Right cardiac atrium (tissue), 5 donors: ENCODE measurements around the gene ZFTA. TPM values are rescaled to one million over a fixed set of nuclear protein-coding genes. Genes with fewer than 3 reads are reported as not detected.

Experiments used
- ATAC-seq, 2 donors: fragments of 200-7000 bp; cut with Tn5 transposase; one replicate each; pipeline versions ENCODE4 v1.8.0 to v1.9.1; 2020; ENCODE audit warnings: moderate library complexity in 2 of 2, mild to moderate bottlenecking in 1 of 2
- DNase-seq, 3 donors: peaks; one replicate each; pipeline ENCODE4 v3.0.0-alpha.2; 2020
- H3K27ac ChIP-seq: one replicate; pipeline ENCODE4 v1.5.1; 2013; ENCODE audit warnings: mild to moderate bottlenecking, low read length, control low read depth, moderate library complexity
- H3K27me3 ChIP-seq: one replicate; pipeline ENCODE4 v1.6.1; 2013; ENCODE audit not compliant: control insufficient read depth, insufficient read depth
- H3K4me1 ChIP-seq: one replicate; pipeline ENCODE4 v1.6.1; 2013; ENCODE audit warnings: low read length; ENCODE audit not compliant: control insufficient read depth, insufficient read depth
- H3K4me3 ChIP-seq: one replicate; pipeline ENCODE4 v1.5.1; 2013; ENCODE audit warnings: low read length, control low read depth
- H3K9me3 ChIP-seq: one replicate; pipeline ENCODE4 v1.6.1; 2013; ENCODE audit warnings: low read length; ENCODE audit not compliant: control insufficient read depth
- WGBS: extraction: QIAGEN DNeasy Blood & Tissue Kit; methylation state at CpG from one replicate; pipeline ENCODE4 v1.1.7; 2013; 5-methylcytosine and 5-hydroxymethylcytosine counted together
- intact Hi-C, 4 donors: fragments of 100-400 bp; cut with DNase I; formaldehyde crosslinking; loops; one replicate each; pipeline versions ENCODE4 v1.11.0 to v1.14.0; 2022 to 2023
- polyA plus RNA-seq: library from polyadenylated mRNA; stranded (reverse); fragments of 200-250 nt; gene quantifications from one replicate; pipeline ENCODE4 v1.2.3, GENCODE V29; 2013
- total RNA-seq, 4 donors: library from RNA; stranded (reverse); fragmentation: NEBNext Ultra II Directional; extraction: Animal tissue kit (Norgen Biotek cat#: 25700); gene quantifications; one replicate each; pipeline ENCODE4 v1.2.1, GENCODE V29; 2021
- donor health status: healthy with polysubstance abuse.
- donor health status: DM: no; HTN: yes; CAD: no.
- donor health status: DM: no; HTN: no; CAD: no.
- donor health status: DM: no; HTN: yes; CAD: no; lungs with severe emphysema.
- donor health status: DM: yes; HTN: yes; CAD: no.

The ZFTA gene
- total and polyA plus RNA-seq, 5 donors = 7.9 to 17.7 (median 15.1) TPM

DNA sequence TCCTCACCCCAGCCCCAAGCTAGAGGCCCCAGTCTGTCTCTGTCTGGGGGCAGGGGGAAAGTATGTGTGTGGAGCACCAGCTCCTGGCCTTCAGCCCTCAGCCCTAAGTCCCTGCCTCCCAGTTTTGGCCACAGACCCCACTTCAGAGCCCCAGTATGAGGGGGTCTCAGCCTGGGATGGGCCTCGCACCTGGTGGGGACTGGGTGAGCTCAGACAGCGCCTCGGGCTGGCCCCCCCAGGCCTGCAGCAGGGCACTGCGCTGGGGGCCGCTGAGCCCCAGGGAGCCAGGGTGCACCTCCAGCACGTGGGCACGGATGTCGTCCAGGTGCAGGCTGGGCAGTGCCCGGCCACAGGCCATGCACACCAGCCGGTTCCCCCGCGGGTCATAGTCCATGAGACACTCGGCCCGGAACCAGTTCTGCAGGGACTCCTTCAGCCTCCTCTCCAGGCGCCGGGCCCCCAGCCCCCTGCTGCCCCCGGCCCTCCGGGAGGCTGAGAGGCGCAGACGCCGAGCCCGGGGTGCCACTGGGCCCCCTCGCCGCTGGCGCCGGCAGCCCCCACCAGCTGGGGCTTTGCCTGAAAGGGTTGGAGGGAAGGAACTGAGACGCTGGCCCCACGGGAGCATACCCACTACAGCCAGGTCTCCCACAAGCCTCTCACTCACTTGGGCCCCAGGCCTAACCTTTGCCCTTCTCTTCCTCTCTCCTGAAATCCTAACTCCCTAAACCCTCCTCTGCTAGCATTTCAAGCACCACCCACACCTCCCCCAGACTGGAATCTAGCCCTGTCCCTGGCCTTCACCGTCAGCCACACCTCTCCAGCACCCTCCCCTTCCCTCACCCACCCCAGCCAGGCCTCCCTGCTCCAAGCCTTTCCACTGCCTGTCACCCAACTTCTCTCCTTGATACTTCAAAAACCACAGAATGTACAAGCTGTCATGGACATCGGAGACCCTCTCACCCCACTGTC, 3.6 kb downstream of the ZFTA start:
- no peak for ATAC-seq
- Histone ChIP-seq H3K27ac (peak overlapping the region; percentile 12), H3K4me3 (no peak overlapping the region), H3K4me1 (peaks cover 1% of the 10 kb centered on the region), H3K27me3 (no peaks in the 10 kb centered on the region), H3K9me3 (no peaks in the 10 kb centered on the region)
- intact Hi-C loops = loop anchor here in 2 of 4 donors (5.0 to 10.0 kb wide), 3 partner anchors 47 to 182 kb away; partner anchors contain the start of gene SPINDOC (in 1 of the 2)
- DNase-seq = peak; percentile 21 to 71 (median 61)
- WGBS = 80% methylated on average over 30 of the region's 30 CpGs

DNA sequence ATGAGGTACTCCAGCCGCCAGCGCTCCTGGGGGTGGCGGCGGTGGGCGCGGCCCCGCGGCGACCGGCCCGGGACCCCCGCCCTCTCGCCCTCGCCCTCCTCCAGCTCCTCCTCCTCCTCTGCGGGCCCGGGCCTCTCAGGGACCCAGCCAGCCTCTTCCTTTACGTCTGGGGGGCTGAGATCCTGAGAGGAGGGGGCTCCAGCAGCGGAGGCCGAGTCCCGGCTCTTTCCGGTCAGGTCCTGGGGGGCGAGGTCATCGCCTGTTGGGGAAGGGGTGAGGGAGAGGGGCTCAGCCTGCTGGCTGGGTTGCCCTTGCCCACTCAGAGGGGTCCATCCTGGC, 4.3 kb downstream of the ZFTA start:
- H3K9me3 ChIP-seq = no peaks in the 10 kb centered on the region
- H3K4me3 ChIP-seq = no peak overlapping the region
- WGBS = 70% methylated on average over 23 of the region's 23 CpGs
- DNase-seq (peak in 1 of 3 donors; percentile 18), ATAC-seq (no peak)
- H3K27ac ChIP-seq = peak overlapping the region; percentile 12
- intact Hi-C loops = loop anchor here in 1 of 4 donors (10.0 kb wide), 1 partner anchor 180 kb away; no protein-coding TSS in a partner anchor
- peaks cover 1% of the 10 kb centered on the region for H3K4me1 ChIP-seq
- no peaks in the 10 kb centered on the region for H3K27me3 ChIP-seq

DNA sequence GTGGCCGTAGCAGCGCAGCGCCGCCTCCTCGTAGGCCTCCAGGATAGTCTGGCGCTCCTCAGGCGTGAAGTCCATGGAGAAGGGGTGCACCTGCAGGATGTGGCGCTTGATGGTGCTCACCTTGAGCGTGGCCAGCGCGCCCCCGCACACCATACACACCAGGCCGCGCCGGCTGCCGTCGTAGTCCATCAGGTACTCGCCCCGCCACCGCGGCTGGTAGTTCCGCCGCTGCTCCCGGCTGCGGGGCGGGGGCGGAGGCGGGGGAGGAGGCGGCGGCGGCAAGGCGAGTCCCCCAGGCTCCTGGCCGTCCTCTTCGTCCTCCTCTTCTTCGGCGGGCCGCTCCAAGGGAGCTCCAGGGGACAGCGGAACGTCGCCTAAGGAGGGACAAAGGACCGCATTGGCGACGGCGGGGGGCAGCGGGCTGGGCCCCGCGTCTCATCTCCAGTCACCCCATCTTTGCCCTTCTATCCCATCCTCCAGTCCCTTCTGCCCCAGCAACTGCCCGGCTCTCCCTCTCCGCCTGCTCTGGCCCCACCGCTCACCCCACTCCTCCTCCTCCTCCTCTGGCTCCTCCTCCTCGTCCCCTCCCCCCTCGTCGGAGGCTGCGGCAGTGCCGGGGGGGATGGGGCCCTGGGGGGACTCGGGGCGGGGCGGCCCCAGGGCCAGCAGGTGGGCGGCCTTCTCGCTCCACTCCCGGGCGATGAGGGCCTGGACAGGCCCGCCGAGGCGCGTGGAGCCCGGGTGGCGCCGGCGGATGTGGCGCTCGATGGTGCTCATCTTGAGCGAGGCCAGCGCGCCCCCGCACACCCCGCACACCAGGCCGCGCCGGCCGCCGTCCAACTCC, 4.9 kb downstream of the ZFTA start:
- intact Hi-C loops = loop anchor here in 1 of 4 donors (10.0 kb wide), 1 partner anchor 181 kb away; no protein-coding TSS in a partner anchor
- Histone ChIP-seq H3K27ac (peak overlapping the region; percentile 9), H3K9me3 (no peaks in the 10 kb centered on the region), H3K27me3 (no peaks in the 10 kb centered on the region), H3K4me1 (peaks cover 1% of the 10 kb centered on the region), H3K4me3 (peak overlapping the region; percentile 59)
- DNase-seq (peak; percentile 46 to 84 (median 82)), ATAC-seq (peak; percentile 7 to 15)
- 40% methylated on average over 81 of the region's 82 CpGs for WGBS

DNA sequence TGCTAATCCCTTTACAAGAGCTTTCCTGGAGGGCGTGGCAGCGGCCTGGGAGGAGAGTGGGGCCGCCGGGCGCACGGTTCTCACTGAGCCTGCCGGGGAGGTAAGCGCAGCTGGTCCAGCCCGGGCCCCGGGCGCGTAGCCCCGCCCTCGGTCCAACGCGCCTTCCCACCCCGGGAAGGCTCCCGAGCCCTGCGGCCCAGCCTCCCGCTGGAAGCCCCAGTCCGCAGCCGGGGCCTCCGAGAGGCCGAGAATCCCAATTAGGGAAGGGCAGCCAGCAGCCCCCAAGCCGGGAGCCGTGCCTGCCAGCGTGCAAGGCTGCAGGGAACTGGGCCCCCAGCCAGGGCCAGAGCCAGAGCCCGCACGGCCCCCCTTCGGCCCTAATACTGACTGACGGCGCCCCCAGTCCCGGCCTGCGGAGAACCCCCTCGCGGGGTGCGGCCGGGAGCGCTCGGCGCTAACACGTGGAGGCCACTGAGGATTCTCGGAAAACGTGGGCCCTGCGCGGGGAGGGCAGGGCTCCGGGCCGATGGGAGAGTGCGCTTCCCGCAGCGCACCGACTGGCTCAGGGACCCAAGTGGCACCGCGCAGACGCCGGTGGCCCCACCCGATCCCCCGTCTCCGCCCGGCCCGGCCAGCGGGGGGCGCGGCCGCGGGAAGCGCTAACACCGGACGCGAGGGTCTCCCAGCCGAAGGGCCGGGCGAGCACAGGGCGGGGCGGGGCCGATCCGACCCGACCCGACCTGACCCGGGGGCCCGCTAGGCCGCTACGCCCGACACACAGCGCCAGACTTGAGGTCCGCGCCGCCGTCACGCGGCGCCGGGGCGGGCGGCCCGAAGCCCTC, 5.7 kb downstream of the ZFTA start:
- DNase-seq = peak; percentile 59 to 87 (median 84)
- intact Hi-C loops = loop anchor here in 1 of 4 donors (10.0 kb wide), 1 partner anchor 182 kb away; no protein-coding TSS in a partner anchor
- peaks cover 1% of the 10 kb centered on the region for H3K4me1 ChIP-seq

DNA sequence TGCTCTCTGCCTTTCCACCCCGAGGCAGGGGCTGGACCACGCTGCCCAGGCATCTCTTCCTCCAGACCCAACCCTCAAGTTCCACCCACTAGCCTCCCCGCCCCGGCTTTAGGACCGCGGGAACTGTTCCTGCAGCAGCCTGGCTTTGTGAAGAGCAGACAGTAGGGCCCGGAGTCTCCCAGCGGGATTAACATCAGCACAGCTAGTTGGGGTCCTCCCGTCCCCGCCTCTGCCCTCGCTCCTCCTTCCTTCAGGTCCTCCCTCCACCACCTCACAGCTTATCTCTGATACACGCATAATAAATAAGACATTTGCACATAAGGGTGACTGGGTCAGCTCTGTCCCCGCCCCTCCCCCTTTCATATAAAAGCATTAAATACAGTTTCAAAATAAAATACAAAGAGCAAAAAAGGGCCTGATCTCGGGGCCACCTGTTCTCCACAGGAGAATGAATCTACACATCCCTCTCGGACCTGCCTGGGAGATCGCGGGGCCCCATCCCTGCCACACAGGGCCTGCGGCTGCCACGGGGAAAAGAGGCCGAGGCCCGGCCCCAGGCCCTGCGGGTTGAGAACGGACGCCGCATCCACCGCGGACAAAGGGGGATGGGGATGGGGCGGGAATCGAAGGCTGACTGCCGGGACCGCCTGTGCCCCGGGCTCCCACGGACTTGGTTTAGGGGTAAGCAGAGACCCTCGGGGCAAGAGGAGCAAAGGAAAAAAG, 6.5 kb downstream of the ZFTA start:
- peaks cover 1% of the 10 kb centered on the region for H3K4me1 ChIP-seq
- ATAC-seq (peak in 1 of 2 donors; percentile 4), DNase-seq (peak; percentile 37 to 72 (median 67))
- 33% methylated on average over 34 of the region's 34 CpGs for WGBS
- peak overlapping the region; percentile 59 for H3K4me3 ChIP-seq
- intact Hi-C loops = loop anchor here in 1 of 4 donors (10.0 kb wide), 1 partner anchor 183 kb away; no protein-coding TSS in a partner anchor
- H3K9me3 ChIP-seq = no peaks in the 10 kb centered on the region
- no peaks in the 10 kb centered on the region for H3K27me3 ChIP-seq
- no peak overlapping the region for H3K27ac ChIP-seq

More for the DNA sequence above, 5.7 kb downstream of the ZFTA start:
- 15% methylated on average over 96 of the region's 96 CpGs for WGBS
- H3K27ac ChIP-seq = peak overlapping the region; percentile 9
- H3K27me3 ChIP-seq = no peaks in the 10 kb centered on the region
- H3K9me3 ChIP-seq = no peaks in the 10 kb centered on the region
- ATAC-seq = peak; percentile 58 to 63
- H3K4me3 ChIP-seq = peak overlapping the region; percentile 59

DNA sequence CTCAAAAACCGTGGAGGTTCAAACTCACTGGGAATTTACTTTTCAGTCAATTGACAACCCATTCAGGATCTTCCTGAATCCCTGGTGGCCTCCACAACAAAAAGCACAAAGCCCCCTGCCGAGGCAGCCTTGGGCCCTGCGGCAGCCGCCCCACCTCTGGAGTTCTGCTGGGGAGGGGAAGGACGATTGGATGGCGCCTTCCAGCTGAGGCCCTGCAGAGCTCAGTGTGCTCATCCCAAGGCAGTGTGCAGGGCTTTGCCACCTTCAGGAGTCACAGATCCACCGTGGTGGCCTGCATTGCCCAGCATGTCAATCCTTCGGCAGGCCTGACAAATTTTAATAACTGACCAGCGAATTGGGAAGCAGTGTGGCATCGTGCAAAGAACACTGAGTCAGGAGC, 7.4 kb downstream of the ZFTA start:
- ATAC-seq = no peak
- DNase-seq = no peak
- 81% methylated on average over 10 of the region's 10 CpGs for WGBS
- Histone ChIP-seq H3K4me1 (peaks cover 1% of the 10 kb centered on the region), H3K27me3 (no peaks in the 10 kb centered on the region), H3K9me3 (no peaks in the 10 kb centered on the region), H3K27ac (no peak overlapping the region), H3K4me3 (no peak overlapping the region)
- intact Hi-C loops = loop anchor here in 1 of 4 donors (10.0 kb wide), 1 partner anchor 184 kb away; no protein-coding TSS in a partner anchor

DNA sequence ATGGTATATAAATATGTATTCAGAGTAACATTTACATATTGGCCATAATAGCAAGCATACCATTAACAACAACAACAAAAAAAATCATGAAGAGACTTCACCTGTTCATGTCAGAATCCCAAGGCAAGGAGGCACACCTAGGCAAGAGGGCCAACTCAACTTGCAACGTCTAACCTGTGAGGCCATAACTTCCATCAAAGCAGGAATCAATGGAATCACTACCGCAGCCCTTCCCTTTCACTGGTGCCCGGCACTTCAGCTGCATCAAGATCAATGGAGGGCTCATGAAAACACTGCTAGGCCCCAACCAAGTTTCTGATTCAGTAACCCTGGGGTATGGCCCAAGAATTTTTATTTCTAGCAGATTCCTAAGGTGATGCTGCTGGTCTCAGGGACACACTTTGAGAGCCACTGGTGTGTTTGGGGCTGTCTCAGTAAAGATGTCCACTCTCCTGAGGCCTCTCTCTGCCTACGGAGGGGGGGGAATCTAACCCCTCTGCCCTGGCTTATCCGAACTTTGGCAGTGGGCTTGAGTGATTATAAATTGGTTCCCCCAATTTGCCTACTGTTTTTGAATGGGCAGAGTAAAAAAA, 8.0 kb downstream of the ZFTA start:
- H3K27me3 ChIP-seq = no peaks in the 10 kb centered on the region
- H3K27ac ChIP-seq = no peak overlapping the region
- no peaks in the 10 kb centered on the region for H3K9me3 ChIP-seq
- no peak for DNase-seq
- no peak overlapping the region for H3K4me3 ChIP-seq
- ATAC-seq = no peak
- peaks cover 1% of the 10 kb centered on the region for H3K4me1 ChIP-seq
- 84% methylated on average over 5 of the region's 5 CpGs for WGBS
- intact Hi-C loops = loop anchor here in 1 of 4 donors (10.0 kb wide), 1 partner anchor 184 kb away; no protein-coding TSS in a partner anchor

DNA sequence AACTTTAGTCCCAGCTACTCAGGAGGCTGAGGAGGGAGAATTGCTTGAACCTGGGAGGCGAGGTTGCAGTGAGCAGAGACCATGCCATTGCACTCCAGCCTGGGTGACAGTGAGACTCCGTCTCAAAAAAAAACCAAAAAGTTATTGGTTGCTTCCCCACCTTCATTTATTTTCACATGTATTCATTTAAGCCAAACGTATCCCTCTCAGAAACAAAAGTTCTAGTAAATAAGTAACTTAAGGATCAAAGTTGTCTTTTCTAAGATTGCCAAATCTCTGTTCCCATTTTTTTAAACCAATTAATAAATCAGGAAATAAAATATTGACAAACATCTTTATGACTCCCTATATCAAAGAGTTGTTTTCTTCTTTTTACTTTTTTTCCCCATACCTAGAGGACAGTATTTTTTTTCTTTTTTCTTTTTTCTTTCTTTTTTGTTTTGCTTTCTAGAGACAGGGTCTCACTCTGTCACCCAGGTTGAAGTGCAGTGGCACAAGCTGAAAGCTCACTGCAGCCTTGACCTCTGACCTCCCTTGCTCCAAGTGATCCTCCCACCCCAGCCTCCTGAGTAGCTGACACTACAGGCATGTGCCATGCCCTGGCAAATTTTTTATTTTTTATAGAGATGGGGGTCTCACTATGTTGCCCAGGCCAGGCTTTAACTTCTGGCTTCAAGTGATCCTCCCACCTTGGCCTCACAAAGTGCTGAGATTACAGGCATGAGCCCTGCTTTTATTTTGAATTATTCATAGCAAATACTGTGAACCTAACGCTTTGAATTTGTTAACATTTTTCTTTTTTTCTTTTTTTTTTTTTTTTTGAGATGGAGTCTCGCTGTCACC, 11.4 kb downstream of the ZFTA start:
- intact Hi-C loops = no loop called here
- Histone ChIP-seq H3K27ac (no peak overlapping the region), H3K27me3 (no peaks in the 10 kb centered on the region), H3K9me3 (no peaks in the 10 kb centered on the region), H3K4me1 (no peaks in the 10 kb centered on the region), H3K4me3 (no peak overlapping the region)
- DNase-seq (no peak), ATAC-seq (no peak)
- 89% methylated on average over 5 of the region's 5 CpGs for WGBS

DNA sequence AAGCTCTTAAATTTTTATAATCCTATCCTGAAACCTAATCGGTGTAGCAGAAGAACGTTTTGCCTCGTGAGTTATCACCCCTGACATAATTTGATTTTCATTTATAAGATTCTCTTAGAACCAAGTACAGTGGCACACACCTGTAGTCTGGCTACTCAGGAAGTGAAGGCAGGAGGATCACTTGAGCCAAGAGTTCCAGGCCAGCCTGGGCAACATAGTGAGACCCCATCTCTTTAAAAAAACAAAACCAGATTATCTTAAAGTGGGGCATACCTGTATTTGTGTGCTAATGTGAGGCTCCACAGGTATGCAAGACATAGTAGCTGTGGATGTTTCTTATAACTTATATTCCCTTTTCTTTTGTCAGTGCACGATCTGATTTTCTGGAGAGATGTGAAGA, 19.0 kb downstream of the ZFTA start:
- Histone ChIP-seq H3K27ac (no peak overlapping the region), H3K4me3 (no peak overlapping the region), H3K9me3 (no peaks in the 10 kb centered on the region), H3K4me1 (no peaks in the 10 kb centered on the region), H3K27me3 (no peaks in the 10 kb centered on the region)
- 93% methylated on average over 4 of the region's 4 CpGs for WGBS
- DNase-seq = no peak
- no peak for ATAC-seq
- intact Hi-C loops = no loop called here
